Adrenal gland (tissue), 12 donors: ENCODE results near the gene CRCP. TPM values are rescaled to one million over a fixed set of nuclear protein-coding genes. Genes with fewer than 3 reads are reported as not detected.

Source experiments
- DNase-seq, 7 donors: peaks; one replicate each; pipeline ENCODE4 v3.0.0-alpha.2; 2019 to 2020
- H3K27ac ChIP-seq, 5 donors: fragments of 200-600 bp; sonication (generic) in 4 of 5; 1 replicate in 3 of 5; 2 replicates in 2 of 5; pipeline versions ENCODE4 v1.5.1 to v1.8.0; 2016 to 2020; ENCODE audit warnings: mild to moderate bottlenecking in 1 of 5
- H3K27me3 ChIP-seq: fragments of 200-600 bp; 2 replicates; pipeline ENCODE4 v1.8.0; 2021
- H3K36me3 ChIP-seq, 2 donors: fragments of 200-600 bp; replicated peaks in 1 of 2; 1 replicate in 1 of 2; 2 replicates in 1 of 2; pipeline versions ENCODE4 v1.5.1 to v1.8.0; 2018 to 2022
- H3K4me1 ChIP-seq, 2 donors: fragments of 200-600 bp; replicated peaks in 1 of 2; 1 replicate in 1 of 2; 2 replicates in 1 of 2; pipeline versions ENCODE4 v1.5.1 to v1.8.0; 2018 to 2021
- H3K4me3 ChIP-seq, 4 donors: fragments of 200-600 bp; sonication (generic) in 3 of 4; one replicate each; pipeline ENCODE4 v1.5.1; 2016 to 2018
- H3K9me3 ChIP-seq, 3 donors: fragments of 200-600 bp; sonication (generic) in 1 of 3; replicated peaks in 1 of 3; 1 replicate in 2 of 3; 2 replicates in 1 of 3; pipeline versions ENCODE4 v1.5.1 to v1.8.0; 2016 to 2021
- CTCF ChIP-seq, 6 experiments: fragments of 450-650 bp in 4 of 6; fragments of 200-600 bp in 2 of 6; sonication (generic) in 1 of 6; IDR thresholded peaks; 1 replicate in 5 of 6; 2 replicates in 1 of 6; pipeline versions ENCODE4 v1.5.1 to v1.8.0; 2016 to 2021; ENCODE audit warnings: antibody characterized with exemption in 6 of 6, mild to moderate bottlenecking in 2 of 6, moderate library complexity in 1 of 6
- POLR2A ChIP-seq, 2 donors: fragments of 450-650 bp; IDR thresholded peaks; one replicate each; pipeline ENCODE4 v1.6.1; 2017; ENCODE audit warnings: antibody characterized with exemption in 2 of 2, mild to moderate bottlenecking in 2 of 2, moderate library complexity in 1 of 2
- WGBS, 4 donors: extraction: QIAGEN DNeasy Blood & Tissue Kit in 2 of 4; methylation state at CpG; one replicate each; pipeline versions ENCODE4 v1.1.5 to v1.1.7; 2013 to 2017; 5-methylcytosine and 5-hydroxymethylcytosine counted together
- intact Hi-C, 2 donors: fragments of 100-400 bp; cut with DNase I; formaldehyde crosslinking; loops; one replicate each; pipeline versions ENCODE4 v1.14.1 to v1.15.0; 2022 to 2023
- polyA plus RNA-seq, 3 donors: library from polyadenylated mRNA; stranded (reverse); fragments of 200-250 nt in 2 of 3; fragments of 350-450 nt in 1 of 3; fragmentation: Illumina TruSeq in 1 of 3; extraction: RNeasy Lipid Tissue Mini Kit (QIAGEN cat#74804) in 1 of 3; gene quantifications; one replicate each; pipeline ENCODE4 v1.2.3, GENCODE V29; 2013 to 2014
- total RNA-seq, 9 donors: library from RNA; depleted of rRNA in 4 of 9; stranded (reverse); fragments of >200 nt in 4 of 9; fragments of 120-200 nt in 1 of 9; fragmentation: NEBNext Ultra II Directional in 1 of 9; extraction: Animal tissue kit (Norgen Biotek cat#: 25700) in 1 of 9; gene quantifications; one replicate each; pipeline versions ENCODE4 v1.1.0 to v1.2.4, GENCODE V29; 2013 to 2023
- donor health status: healthy with polysubstance abuse.
- donor health status: Bipolar disorder and iron deficiency.
- donor health status: DM: yes; HTN: yes; CAD: no.
- donor health status: DM: no; HTN: no; CAD: no.
- donor health status: DM: no; HTN: no; CAD: no.
- donor health status: DM: yes; HTN: yes; CAD: no.

The CRCP gene
- total and polyA plus RNA-seq, 12 donors = 14.5 to 53.3 (median 38.9) TPM

DNA sequence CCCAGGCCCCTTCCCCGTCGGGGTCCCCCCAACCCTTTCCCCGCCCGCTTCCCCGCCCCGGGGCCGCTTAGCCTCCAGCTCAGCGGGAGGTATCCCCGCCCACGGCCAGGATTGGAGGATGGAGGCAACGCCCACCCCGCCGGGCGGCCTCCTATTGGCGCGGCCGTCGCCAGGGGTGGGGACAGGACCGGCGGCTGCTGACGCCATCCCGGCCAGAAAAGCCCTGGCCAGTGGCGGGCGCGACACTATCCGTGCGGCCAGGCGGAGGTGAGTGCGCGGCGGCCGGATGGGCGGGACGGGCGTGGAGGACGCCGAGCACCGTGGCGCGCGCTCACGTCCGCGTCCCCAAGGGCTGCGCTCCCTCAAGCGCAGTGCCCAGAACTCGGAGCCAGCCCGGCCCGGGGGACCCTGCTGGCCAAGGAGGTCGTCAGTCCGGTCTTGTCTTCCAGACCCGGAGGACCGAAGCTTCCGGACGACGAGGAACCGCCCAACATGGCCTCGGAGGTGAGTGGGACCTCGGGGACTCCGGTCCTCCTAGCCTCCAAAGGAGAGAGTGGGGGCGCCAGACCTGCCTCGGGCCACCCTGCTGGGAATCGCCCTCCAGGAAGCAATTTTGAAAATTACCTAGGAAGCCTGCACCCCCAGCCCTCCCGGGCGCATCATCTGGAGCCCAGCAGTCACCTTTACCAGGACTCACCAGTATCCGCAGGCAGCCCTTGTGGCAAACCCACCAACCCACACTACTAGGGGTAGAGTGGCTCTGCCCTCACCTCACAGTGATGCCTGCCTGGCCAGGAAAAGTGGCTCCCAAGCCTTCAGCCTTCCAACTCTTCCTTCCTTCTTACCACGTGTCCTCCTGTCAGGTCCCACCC lies 38.8 kb upstream of the CRCP start, which contains the start of gene ASL:
Gene ASL, plus strand, starts transcription at position 230 of the 872 bp plus-strand sequence. Its CDS starts 263 bp downstream, at position 493.
- DNase-seq = peak; percentile 92 to 96 (median 94)
- Histone ChIP-seq H3K4me3 (peak within 1 kb of the TSS in 3 of 4 donors; percentile 59 to 82 (median 79)), H3K4me1 (peaks cover 9 to 13% of the 10 kb centered on the region in 2 donors), H3K27ac (peak within 1 kb of the TSS in 3 of 5 donors; percentile 46 to 65 (median 58)), H3K27me3 (no peaks in the 10 kb centered on the region), H3K9me3 (no peaks in the 10 kb centered on the region), H3K36me3 (no peaks in the 10 kb centered on the region)
- 0 to 10% (median 0%) methylated on average over 2 to 67 of the region's 67 CpGs for WGBS, 4 donors
- intact Hi-C loops = no loop called here
- TF ChIP-seq POLR2A (IDR thresholded peaks at IDR 0.05) (peak; percentile 76 to 83), CTCF (IDR thresholded peaks at IDR 0.05) (peak in 1 of 6 experiments; percentile 12)

DNA sequence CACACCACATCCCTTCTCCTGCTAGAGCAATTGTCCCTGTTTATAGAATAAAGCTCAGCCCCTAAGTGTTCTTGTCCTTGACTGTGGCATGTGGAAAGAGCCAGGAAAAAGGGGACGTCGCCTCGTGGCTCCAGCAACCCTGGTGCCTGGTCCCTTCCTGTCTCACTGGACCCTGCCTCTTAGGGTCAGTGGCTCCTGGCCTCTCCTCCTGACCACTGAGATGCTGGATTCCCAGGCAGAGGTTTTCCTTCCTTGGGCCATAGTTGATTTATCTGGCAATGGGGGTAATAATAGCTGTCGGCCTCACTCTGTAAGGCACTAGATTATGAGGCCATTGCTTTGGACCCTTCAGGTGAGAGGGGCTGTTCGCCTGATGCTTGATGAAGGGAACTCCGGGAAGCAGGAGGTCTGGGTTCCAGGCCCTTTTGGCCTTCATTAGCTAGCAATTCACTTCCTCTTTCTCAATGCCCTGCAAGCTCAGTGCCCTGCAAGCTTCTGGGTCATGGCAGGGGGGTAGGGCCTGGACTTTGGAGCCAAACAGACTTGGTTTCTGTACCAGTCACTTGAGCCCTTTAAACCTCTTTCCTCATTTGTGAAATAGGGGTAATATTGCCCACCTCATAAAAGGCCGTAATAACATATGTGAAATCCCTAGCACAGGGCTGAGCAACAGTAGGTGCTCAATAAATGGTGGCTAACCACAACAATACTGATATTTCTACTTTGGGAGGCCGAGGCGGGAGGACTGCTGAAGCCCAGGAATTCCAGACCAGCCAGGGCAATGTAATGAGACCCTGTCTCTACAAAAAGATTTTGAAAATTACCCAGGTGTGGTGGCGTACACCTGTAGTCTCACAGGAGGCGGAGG lies 38.0 kb upstream of the CRCP start:
- 66 to 86% (median 69%) methylated on average over 8 to 11 of the region's 11 CpGs for WGBS, 4 donors
- H3K27me3 ChIP-seq = no peaks in the 10 kb centered on the region
- no peak overlapping the region for H3K27ac ChIP-seq
- peaks cover 9 to 13% of the 10 kb centered on the region in 2 donors for H3K4me1 ChIP-seq
- no peaks in the 10 kb centered on the region for H3K36me3 ChIP-seq
- no peaks in the 10 kb centered on the region for H3K9me3 ChIP-seq
- intact Hi-C loops = no loop called here
- H3K4me3 ChIP-seq = peak overlapping the region in 3 of 4 donors; percentile 59 to 82 (median 79)
- no peak for DNase-seq
- no peak for TF ChIP-seq POLR2A (IDR thresholded peaks at IDR 0.05)
- TF ChIP-seq CTCF (IDR thresholded peaks at IDR 0.05) = no peak

- Histone ChIP-seq H3K27ac (no peak overlapping the region), H3K36me3 (peaks cover 0 to 4% of the 10 kb centered on the region in 2 donors), H3K4me3 (no peak overlapping the region), H3K9me3 (no peaks in the 10 kb centered on the region), H3K4me1 (peaks cover 9 to 13% of the 10 kb centered on the region in 2 donors), H3K27me3 (no peaks in the 10 kb centered on the region)
- intact Hi-C loops = no loop called here
- 80 to 92% (median 92%) methylated on average over 2 to 5 of the region's 5 CpGs; no CpG with 5 or more reads in 1 of the 4 donors for WGBS, 4 donors
- TF ChIP-seq CTCF (IDR thresholded peaks at IDR 0.05) (no peak), POLR2A (IDR thresholded peaks at IDR 0.05) (no peak)
- no peak for DNase-seq
Observed at GRCh38 chr7:66078067-66078466, 36.6 kb upstream of the CRCP start.

- H3K36me3 ChIP-seq = peaks cover 0 to 10% of the 10 kb centered on the region in 2 donors
- no peak for DNase-seq
- H3K9me3 ChIP-seq = no peaks in the 10 kb centered on the region
- intact Hi-C loops = no loop called here
- H3K4me1 ChIP-seq = peaks cover 0 to under 1% of the 10 kb centered on the region in 2 donors
- H3K4me3 ChIP-seq = no peak overlapping the region
- no peak overlapping the region for H3K27ac ChIP-seq
- TF ChIP-seq POLR2A (IDR thresholded peaks at IDR 0.05) (no peak), CTCF (IDR thresholded peaks at IDR 0.05) (no peak)
- H3K27me3 ChIP-seq = no peaks in the 10 kb centered on the region
- WGBS, 4 donors = 98 to 100% (median 99%) methylated on average over 1 to 6 of the region's 6 CpGs
Observed at GRCh38 chr7:66082083-66082482, 32.6 kb upstream of the CRCP start.
